OCI-LY3 (cell line): ENCODE results near the gene A3GALT2.
"Not testable (repeated sequence)": the region's sequence is repeated elsewhere in the genome, so short reads cannot be mapped to it uniquely, and the experiment has no call there.

Experiments
- H2AFZ ChIP-seq: fragments of 200-600, 300-600 bp; shearing (Covaris generic); 2 replicates; pipeline ENCODE4 v1.6.0; 2014; ENCODE audit warnings: antibody characterized with exemption, low read depth, low read length
- H3K27ac ChIP-seq: fragments of 200-600, 300-600 bp; sonication (generic); 2 replicates; pipeline ENCODE4 v1.5.1; 2014; ENCODE audit warnings: mild to moderate bottlenecking, low read length, moderate library complexity, mixed read lengths
- H3K27me3 ChIP-seq: fragments of 200-600, 300-600 bp; sonication (generic); 2 replicates; pipeline ENCODE4 v1.6.1; 2014; ENCODE audit warnings: low read depth, low read length, mixed read lengths
- H3K36me3 ChIP-seq: fragments of 200-600, 300-600 bp; sonication (generic); replicated peaks from 2 replicates; pipeline ENCODE3; 2014; ENCODE audit warnings: low read depth, low read length, mixed read lengths
- H3K4me1 ChIP-seq: fragments of 300-600, 200-600 bp; sonication (generic); 2 replicates; pipeline ENCODE4 v1.6.1; 2014; ENCODE audit warnings: low read length, mixed read lengths
- H3K4me2 ChIP-seq: fragments of 200-600, 300-600 bp; sonication (generic); 2 replicates; pipeline ENCODE4 v1.6.1; 2014; ENCODE audit warnings: low read length, mixed read lengths
- H3K4me3 ChIP-seq: fragments of 300-600, 200-600 bp; sonication (generic); 2 replicates; pipeline ENCODE4 v1.5.1; 2014; ENCODE audit warnings: antibody characterized with exemption, mild to moderate bottlenecking, low read length, moderate library complexity
- H3K79me2 ChIP-seq: fragments of 300-600, 200-600 bp; shearing (Covaris generic); 2 replicates; pipeline ENCODE4 v1.6.1; 2014; ENCODE audit warnings: mild to moderate bottlenecking, low read length, mixed read lengths
- H3K9ac ChIP-seq: fragments of 300-600, 200-600 bp; shearing (Covaris generic); 2 replicates; pipeline ENCODE4 v1.6.0; 2014; ENCODE audit warnings: mild to moderate bottlenecking, low read length, moderate library complexity
- H3K9me3 ChIP-seq: fragments of 200-600, 300-600 bp; shearing (Covaris generic); 2 replicates; pipeline ENCODE4 v1.6.1; 2014; ENCODE audit warnings: low read length, mixed read lengths; ENCODE audit not compliant: insufficient read depth
- H4K20me1 ChIP-seq: fragments of 200-600, 300-600 bp; sonication (generic); 2 replicates; pipeline ENCODE4 v1.6.1; 2016; ENCODE audit warnings: low read length, mixed read lengths; ENCODE audit not compliant: insufficient read depth
- CTCF ChIP-seq: fragments of 200-600, 300-600 bp; sonication (generic); IDR thresholded peaks from 2 replicates; pipeline ENCODE4 v1.5.1; 2014; ENCODE audit warnings: antibody characterized with exemption, low read length, low read depth
- EZH2phosphoT487 ChIP-seq: fragments of 200-600 bp; shearing (Covaris generic); IDR thresholded peaks from 2 replicates; pipeline ENCODE4 v1.6.1; 2018; ENCODE audit warnings: antibody characterized with exemption, mixed run types, low read depth

The A3GALT2 gene

GRCh38 chr1:33314416-33314815, 6.5 kb downstream of the A3GALT2 start:
- Histone ChIP-seq H3K4me1 (no peaks in the 10 kb centered on the region), H3K27ac (no peak overlapping the region), H3K9ac (no peak overlapping the region), H3K9me3 (no peaks in the 10 kb centered on the region), H2AFZ (no peak overlapping the region), H3K79me2 (no peaks in the 10 kb centered on the region), H4K20me1 (no peaks in the 10 kb centered on the region), H3K4me2 (no peak overlapping the region), H3K4me3 (no peak overlapping the region), H3K27me3 (no peaks in the 10 kb centered on the region), H3K36me3 (no peaks in the 10 kb centered on the region)
- no peak for TF ChIP-seq CTCF

GRCh38 chr1:33312413-33312749, 8.5 kb downstream of the A3GALT2 start:
- Histone ChIP-seq H3K4me1 (no peaks in the 10 kb centered on the region), H2AFZ (no peak overlapping the region), H3K36me3 (no peaks in the 10 kb centered on the region), H4K20me1 (no peaks in the 10 kb centered on the region), H3K4me2 (no peak overlapping the region), H3K27ac (no peak overlapping the region), H3K9ac (no peak overlapping the region), H3K4me3 (no peak overlapping the region), H3K27me3 (no peaks in the 10 kb centered on the region), H3K79me2 (no peaks in the 10 kb centered on the region), H3K9me3 (no peaks in the 10 kb centered on the region)
- TF ChIP-seq CTCF, result no peak
- TF ChIP-seq EZH2phosphoT487, result no peak

GRCh38 chr1:33311706-33312412, 9.0 kb downstream of the A3GALT2 start:
- H4K20me1 ChIP-seq, result no peaks in the 10 kb centered on the region
- H3K9ac ChIP-seq, result no peak overlapping the region
- TF ChIP-seq CTCF (no peak), EZH2phosphoT487 (no peak)
- no peaks in the 10 kb centered on the region for H3K27me3 ChIP-seq
- H3K4me3 ChIP-seq, result no peak overlapping the region
- no peaks in the 10 kb centered on the region for H3K79me2 ChIP-seq
- H3K36me3 ChIP-seq, result no peaks in the 10 kb centered on the region
- H3K9me3 ChIP-seq, result no peaks in the 10 kb centered on the region
- H3K27ac ChIP-seq, result no peak overlapping the region
- no peak overlapping the region for H3K4me2 ChIP-seq
- H2AFZ ChIP-seq, result no peak overlapping the region
- H3K4me1 ChIP-seq, result no peaks in the 10 kb centered on the region

GRCh38 chr1:33310702-33311101, 10.2 kb downstream of the A3GALT2 start:
- no peaks in the 10 kb centered on the region for H3K27me3 ChIP-seq
- no peak overlapping the region for H3K4me3 ChIP-seq
- H3K9me3 ChIP-seq, result no peaks in the 10 kb centered on the region
- H2AFZ ChIP-seq, result no peak overlapping the region
- no peak overlapping the region for H3K9ac ChIP-seq
- no peaks in the 10 kb centered on the region for H4K20me1 ChIP-seq
- H3K4me2 ChIP-seq, result no peak overlapping the region
- TF ChIP-seq EZH2phosphoT487, result no peak
- no peak for TF ChIP-seq CTCF
- no peaks in the 10 kb centered on the region for H3K79me2 ChIP-seq
- no peaks in the 10 kb centered on the region for H3K4me1 ChIP-seq
- no peaks in the 10 kb centered on the region for H3K36me3 ChIP-seq
- H3K27ac ChIP-seq, result no peak overlapping the region

- not testable (repeated sequence) for H4K20me1 ChIP-seq, H2AFZ ChIP-seq, H3K9me3 ChIP-seq, H3K4me2 ChIP-seq, H3K79me2 ChIP-seq, H3K4me3 ChIP-seq, H3K4me1 ChIP-seq, H3K27ac ChIP-seq, H3K27me3 ChIP-seq, H3K9ac ChIP-seq, H3K36me3 ChIP-seq
These were observed 11.5 kb downstream of the A3GALT2 start for GRCh38 chr1:33309351-33309750.
